DND-41 (cell line): Measurements from ENCODE around the gene KAZN.

ENCODE experiments used
- ATAC-seq: fragments of 200-7000 bp; cut with Tn5 transposase; 3 replicates; pipeline ENCODE4 v1.9.1; 2021; ENCODE audit warnings: low read depth; ENCODE audit not compliant: insufficient read depth
- DNase-seq: peaks from one replicate; pipeline ENCODE4 v3.0.0-alpha.2; 2020
- H2AFZ ChIP-seq: 2 replicates; pipeline ENCODE4 v1.6.0; 2012; ENCODE audit warnings: low read depth, low read length
- H3K27ac ChIP-seq: 2 replicates; pipeline ENCODE4 v1.5.1; 2012; ENCODE audit warnings: low read length, inconsistent platforms
- H3K27me3 ChIP-seq: fragments of 200-600 bp; sonication (generic); 2 replicates; pipeline ENCODE4 v1.6.0; 2012; ENCODE audit warnings: low read length, mild to moderate bottlenecking, inconsistent platforms; ENCODE audit not compliant: insufficient read depth, poor library complexity
- H3K36me3 ChIP-seq: 2 replicates; pipeline ENCODE4 v1.5.1; 2012; ENCODE audit warnings: low read length, inconsistent platforms; ENCODE audit not compliant: insufficient read depth
- H3K4me1 ChIP-seq: 2 replicates; pipeline ENCODE4 v1.5.1; 2012; ENCODE audit warnings: mild to moderate bottlenecking, low read length; ENCODE audit not compliant: insufficient read depth
- H3K4me2 ChIP-seq: 2 replicates; pipeline ENCODE4 v1.6.0; 2012; ENCODE audit warnings: mild to moderate bottlenecking, moderate library complexity, low read length, inconsistent platforms; ENCODE audit not compliant: insufficient read depth
- H3K4me3 ChIP-seq, 2 experiments: fragments of 200-600 bp in 1 of 2; shearing (Covaris generic) in 1 of 2; 2 replicates each; pipeline ENCODE4 v1.5.1; 2012 to 2016; ENCODE audit warnings: inconsistent platforms in 2 of 2, low read length in 2 of 2, mild to moderate bottlenecking in 2 of 2, low read depth in 1 of 2, moderate library complexity in 1 of 2
- H3K79me2 ChIP-seq: 2 replicates; pipeline ENCODE4 v1.6.0; 2012; ENCODE audit warnings: low read length, inconsistent platforms; ENCODE audit not compliant: insufficient read depth
- H3K9ac ChIP-seq: 2 replicates; pipeline ENCODE4 v1.6.0; 2012; ENCODE audit warnings: low read depth, mild to moderate bottlenecking, inconsistent platforms, low read length, moderate library complexity
- H3K9me3 ChIP-seq: 2 replicates; pipeline ENCODE4 v1.5.1; 2012; ENCODE audit warnings: low read length, moderate library complexity, mild to moderate bottlenecking, inconsistent platforms; ENCODE audit not compliant: insufficient read depth, severe bottlenecking
- H4K20me1 ChIP-seq: 2 replicates; pipeline ENCODE4 v1.6.0; 2012; ENCODE audit warnings: low read length; ENCODE audit not compliant: insufficient read depth
- CTCF ChIP-seq: IDR thresholded peaks from 2 replicates; pipeline ENCODE4 v1.5.1; 2012; ENCODE audit warnings: borderline replicate concordance, low read length, moderate library complexity, mild to moderate bottlenecking; ENCODE audit not compliant: poor library complexity, severe bottlenecking; ENCODE audit errors: extremely low read depth
- EZH2 ChIP-seq: IDR thresholded peaks from 3 replicates; pipeline ENCODE4 v1.6.1; 2012; ENCODE audit warnings: borderline replicate concordance, low read depth, mild to moderate bottlenecking, moderate library complexity, low read length, inconsistent platforms; ENCODE audit not compliant: severe bottlenecking

Gene KAZN

DNA sequence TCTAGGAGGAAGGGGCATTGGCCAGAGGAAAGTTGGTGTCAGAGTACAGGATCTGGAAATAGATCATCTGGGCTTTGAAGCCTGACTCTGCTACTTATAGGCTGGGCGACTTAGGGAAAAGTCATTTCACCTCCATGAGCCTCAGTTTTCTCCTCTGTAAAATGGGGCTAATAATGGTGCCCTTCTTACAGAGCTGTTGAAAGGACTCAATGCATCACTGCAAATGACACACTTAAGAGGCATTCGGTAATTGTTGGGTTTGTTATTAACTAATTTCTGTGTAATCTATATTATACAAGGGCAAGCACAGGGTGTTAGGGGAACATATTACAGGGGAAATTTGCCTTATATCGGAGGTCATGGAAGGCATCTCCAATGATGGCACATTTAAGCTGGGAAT, 96.1 kb downstream of the KAZN start:
- no peaks in the 10 kb centered on the region for H3K36me3 ChIP-seq
- no peak for TF ChIP-seq CTCF
- no peak for TF ChIP-seq EZH2
- H3K9ac ChIP-seq, result no peak overlapping the region
- ATAC-seq, result no peak
- H2AFZ ChIP-seq, result no peak overlapping the region
- no peaks in the 10 kb centered on the region for H3K79me2 ChIP-seq
- no peak overlapping the region for H3K4me2 ChIP-seq
- H3K4me3 ChIP-seq, result no peak overlapping the region
- H3K27ac ChIP-seq, result no peak overlapping the region
- H4K20me1 ChIP-seq, result no peaks in the 10 kb centered on the region
- H3K4me1 ChIP-seq, result no peaks in the 10 kb centered on the region
- no peaks in the 10 kb centered on the region for H3K27me3 ChIP-seq
- DNase-seq, result no peak
- no peaks in the 10 kb centered on the region for H3K9me3 ChIP-seq

DNA sequence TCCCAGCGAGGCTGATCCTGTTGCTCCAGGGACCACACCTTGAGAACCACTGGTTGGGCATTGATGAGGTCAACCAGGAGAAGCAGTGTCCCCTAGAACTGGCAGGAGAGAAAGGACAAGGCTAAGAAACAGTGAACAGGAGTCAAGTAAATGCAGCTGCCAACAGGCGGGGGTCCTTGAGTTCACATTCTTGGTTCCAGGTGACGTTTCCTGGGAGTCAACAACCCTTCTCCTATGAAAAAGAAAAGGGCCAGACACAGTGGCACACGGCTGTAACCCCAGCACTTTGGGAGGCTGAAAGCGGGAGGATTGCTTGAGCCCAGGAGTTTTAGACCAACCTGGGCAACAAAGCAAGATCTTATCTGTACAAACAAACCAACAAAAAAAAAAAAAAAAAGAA, 98.3 kb downstream of the KAZN start:
- Histone ChIP-seq H3K79me2 (no peaks in the 10 kb centered on the region), H3K4me2 (no peak overlapping the region), H3K36me3 (no peaks in the 10 kb centered on the region), H2AFZ (no peak overlapping the region), H3K4me3 (no peak overlapping the region), H3K27me3 (no peaks in the 10 kb centered on the region), H3K4me1 (no peaks in the 10 kb centered on the region), H3K9ac (no peak overlapping the region), H3K9me3 (no peaks in the 10 kb centered on the region), H4K20me1 (no peaks in the 10 kb centered on the region), H3K27ac (no peak overlapping the region)
- DNase-seq (no peak), ATAC-seq (no peak)
- TF ChIP-seq CTCF (no peak), EZH2 (no peak)

- no peaks in the 10 kb centered on the region for H3K4me1 ChIP-seq
- no peak for TF ChIP-seq CTCF
- TF ChIP-seq EZH2, result no peak
These were observed 98.9 kb downstream of the KAZN start for GRCh38 chr1:14697353-14697752.

DNA sequence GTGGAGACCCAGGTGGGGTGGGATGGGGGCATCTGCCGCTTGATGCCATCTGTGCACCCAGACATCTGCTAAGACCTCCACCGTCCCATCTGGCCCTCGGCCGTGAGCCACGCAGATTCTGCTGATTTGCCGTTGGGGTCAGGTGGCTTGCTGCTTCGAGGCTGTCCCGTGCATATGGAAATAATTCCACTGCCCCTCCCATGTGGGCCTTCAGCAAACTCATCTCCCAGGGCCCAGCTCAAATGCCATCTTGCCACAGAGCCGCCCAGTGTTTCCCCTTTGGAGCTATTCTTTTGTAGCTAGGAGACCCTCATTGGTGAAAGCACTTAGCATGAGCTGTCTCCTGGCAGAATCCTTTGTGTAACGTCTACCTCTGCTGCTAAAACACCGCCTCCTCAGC, 99.8 kb downstream of the KAZN start:
- Histone ChIP-seq H3K36me3 (no peaks in the 10 kb centered on the region), H3K4me3 (no peak overlapping the region), H3K9ac (no peak overlapping the region), H3K4me1 (no peaks in the 10 kb centered on the region), H3K27ac (no peak overlapping the region), H3K27me3 (no peaks in the 10 kb centered on the region), H3K4me2 (no peak overlapping the region), H4K20me1 (no peaks in the 10 kb centered on the region), H3K79me2 (no peaks in the 10 kb centered on the region), H2AFZ (no peak overlapping the region), H3K9me3 (no peaks in the 10 kb centered on the region)
- no peak for ATAC-seq
- TF ChIP-seq EZH2, result no peak
- TF ChIP-seq CTCF, result no peak
- DNase-seq, result no peak

More at GRCh38 chr1:14697353-14697752, 98.9 kb downstream of the KAZN start:
- no peak for DNase-seq
- Histone ChIP-seq H3K4me2 (no peak overlapping the region), H2AFZ (no peak overlapping the region), H3K36me3 (no peaks in the 10 kb centered on the region), H3K9ac (no peak overlapping the region), H4K20me1 (no peaks in the 10 kb centered on the region), H3K79me2 (no peaks in the 10 kb centered on the region), H3K27ac (no peak overlapping the region), H3K27me3 (no peaks in the 10 kb centered on the region), H3K9me3 (no peaks in the 10 kb centered on the region), H3K4me3 (no peak overlapping the region)
- no peak for ATAC-seq
